Fibroblast of skin of scalp (primary cell): ENCODE results near the gene NHP2. TPM values are rescaled to one million over a fixed set of nuclear protein-coding genes. Genes with fewer than 3 reads are reported as not detected.
"Not testable (repeated sequence)": the region's sequence is repeated elsewhere in the genome, so short reads cannot be mapped to it uniquely, and the experiment has no call there.

Experiments
- DNase-seq: peaks from one replicate; pipeline ENCODE4 v3.0.0-alpha.2; 2013
- polyA plus RNA-seq, 2 experiments: library from polyadenylated mRNA; unstranded; fragments of 120-200 nt; gene quantifications; one replicate each; pipeline ENCODE4 v1.2.1, GENCODE V29; 2013; ENCODE audit not compliant: insufficient read length in 2 of 2

Gene NHP2
- polyA plus RNA-seq (2013, experiment 1 of 2; ENCODE audit: insufficient read length): 151 TPM
- polyA plus RNA-seq (2013, experiment 2 of 2; ENCODE audit: insufficient read length): 116 TPM

DNA sequence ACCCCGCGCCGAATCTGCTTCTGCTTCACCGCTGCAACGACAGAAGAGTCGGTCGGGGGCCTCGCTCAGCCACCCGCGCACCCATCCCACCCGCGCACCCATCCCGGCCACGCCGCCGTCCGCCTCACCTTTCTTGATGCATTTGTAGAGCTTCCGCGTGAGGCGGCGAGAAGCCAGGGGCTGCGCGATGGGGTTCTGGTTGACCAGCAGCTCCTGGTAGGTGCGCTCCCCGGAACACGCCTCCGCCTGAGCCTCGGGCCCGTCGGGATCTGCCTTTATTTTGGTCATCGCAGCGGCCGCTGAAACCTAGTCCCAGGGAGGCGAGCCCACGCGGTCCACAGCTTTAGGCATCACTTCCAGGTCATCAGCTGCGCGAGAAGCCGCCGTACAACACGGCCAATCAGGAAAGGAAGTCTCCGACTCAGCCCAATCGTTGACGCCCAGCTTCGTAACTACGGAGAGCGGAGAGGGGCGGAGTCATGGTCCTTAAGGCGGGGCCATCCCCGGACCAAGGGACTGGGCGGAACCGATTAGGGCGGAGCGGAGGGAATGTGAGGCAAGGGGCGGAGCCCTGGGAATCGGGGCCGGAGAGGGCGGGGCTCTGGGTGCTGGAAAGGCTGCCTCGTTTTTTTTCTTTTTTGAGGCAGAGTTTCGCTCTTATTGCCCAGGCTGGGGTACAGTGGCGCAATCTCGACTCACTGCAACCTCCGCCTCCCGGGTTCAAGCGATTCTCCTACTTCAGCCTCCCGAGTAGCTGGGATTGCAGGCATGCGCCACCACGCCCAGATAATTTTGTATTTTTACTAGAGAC, at the start of gene NHP2:
TSS of gene NHP2 (minus strand) at position 356 of the 811 bp plus-strand sequence. CDS start at position 288, 68 bp downstream.
- peak; percentile 99 for DNase-seq

DNA sequence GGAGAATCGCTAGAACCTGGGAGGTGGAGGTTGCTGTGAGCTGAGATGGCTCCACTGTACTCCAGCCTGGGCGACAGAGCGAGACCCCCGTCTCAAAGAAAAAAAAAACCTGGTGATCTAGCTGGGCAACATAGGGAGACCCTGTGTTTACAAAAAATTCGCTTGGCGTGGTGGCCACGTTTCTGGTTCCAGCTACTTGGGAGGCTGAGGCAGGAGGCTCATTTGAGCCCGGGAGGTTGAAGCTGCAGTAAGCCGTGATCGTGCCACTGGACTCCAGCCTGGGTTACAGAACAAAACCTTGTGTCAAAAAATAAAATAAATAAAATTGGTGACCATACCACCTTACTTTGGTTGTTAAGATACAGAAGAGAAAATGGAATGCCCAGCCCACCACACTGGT, 48.9 kb upstream of the NHP2 start:
- no peak for DNase-seq

DNA sequence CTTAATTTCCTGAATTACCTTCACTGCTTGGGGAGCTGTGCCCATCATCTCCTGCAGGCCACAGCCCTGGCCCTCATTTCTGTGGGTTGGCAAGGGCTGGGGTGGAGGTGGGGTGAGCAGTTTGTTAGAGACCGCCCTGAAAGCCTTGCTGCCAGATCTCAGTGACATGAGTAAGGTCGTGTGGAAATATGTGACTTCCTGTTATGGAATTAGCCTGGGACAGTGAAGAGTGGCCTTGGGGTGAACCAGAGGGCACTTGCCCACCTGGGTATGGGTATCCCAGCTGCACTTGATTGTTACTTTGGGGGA, 48.2 kb upstream of the NHP2 start:
- no peak for DNase-seq

DNA sequence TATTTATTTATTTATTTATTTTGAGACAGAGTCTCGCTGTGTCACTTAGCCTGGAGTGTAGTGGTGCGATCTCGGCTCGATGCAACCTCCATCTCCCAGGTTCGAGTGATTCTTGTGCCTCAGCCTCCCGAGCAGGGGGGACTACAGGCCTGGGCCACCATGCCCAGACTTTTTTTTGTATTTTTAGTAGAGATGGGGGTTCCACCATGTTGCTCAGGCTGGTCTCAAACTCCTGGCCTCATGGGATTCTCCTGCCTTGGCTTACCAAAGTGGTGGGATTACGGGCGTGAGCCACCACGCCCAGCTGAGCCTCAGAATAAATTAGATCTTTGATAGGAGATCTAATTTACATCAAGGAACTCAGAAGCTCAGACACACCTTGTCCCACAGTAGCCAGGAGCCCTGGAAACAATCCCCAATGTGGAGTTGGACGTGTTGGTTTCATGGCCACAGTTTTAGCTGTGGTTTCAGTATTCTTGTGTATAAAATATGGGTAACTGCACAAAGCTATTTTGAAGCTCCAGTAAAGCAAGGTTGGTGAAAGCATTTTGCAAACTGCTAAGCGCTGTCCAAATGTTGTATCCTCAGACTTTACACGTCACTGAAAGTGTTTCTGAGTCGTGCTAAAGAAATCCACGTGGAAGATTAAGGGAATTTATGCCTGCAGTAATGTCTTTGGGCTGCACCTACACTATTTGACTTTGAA, 47.7 kb upstream of the NHP2 start:
- no peak for DNase-seq

DNA sequence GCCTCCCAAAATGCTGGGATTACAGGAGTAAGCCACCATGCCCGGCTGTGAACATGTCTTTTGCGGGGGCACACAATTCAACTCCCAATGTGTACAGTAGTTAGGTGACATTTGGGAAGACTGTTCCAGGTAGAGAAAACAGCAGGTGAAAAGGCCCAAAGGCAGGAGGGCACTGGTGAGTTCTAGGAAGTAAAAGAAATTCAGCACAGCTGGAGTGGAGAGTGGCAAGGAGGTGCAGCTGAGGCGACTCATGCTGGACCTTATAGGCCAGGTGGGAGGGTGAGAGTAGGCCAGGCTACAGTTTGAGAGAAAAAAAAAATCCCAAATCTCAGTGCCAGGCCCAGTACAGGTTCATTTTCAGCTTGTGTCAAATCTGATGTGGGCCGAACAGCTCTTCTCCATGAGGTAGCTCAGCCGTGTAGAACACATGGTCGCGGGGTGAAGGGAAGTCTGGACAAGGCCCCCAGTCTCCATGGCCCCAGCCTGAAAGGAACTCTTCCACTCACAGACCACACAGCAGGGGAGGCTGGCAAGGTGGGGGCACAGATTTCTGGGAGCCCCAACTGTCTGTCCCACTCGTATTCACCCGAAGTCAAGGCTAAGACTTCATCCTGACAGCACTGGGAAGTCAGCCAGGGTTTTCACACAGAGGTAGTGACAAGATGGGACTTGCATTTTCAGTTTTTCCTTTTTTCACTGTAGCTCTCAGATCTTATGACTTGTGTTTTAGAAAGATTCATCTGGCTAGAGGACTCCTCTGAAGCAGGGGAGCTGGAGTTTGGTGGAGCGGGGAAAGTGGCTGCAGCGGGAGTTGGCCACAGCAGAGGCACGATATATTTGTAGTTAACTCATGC, 46.1 kb upstream of the NHP2 start:
- DNase-seq: no peak

DNA sequence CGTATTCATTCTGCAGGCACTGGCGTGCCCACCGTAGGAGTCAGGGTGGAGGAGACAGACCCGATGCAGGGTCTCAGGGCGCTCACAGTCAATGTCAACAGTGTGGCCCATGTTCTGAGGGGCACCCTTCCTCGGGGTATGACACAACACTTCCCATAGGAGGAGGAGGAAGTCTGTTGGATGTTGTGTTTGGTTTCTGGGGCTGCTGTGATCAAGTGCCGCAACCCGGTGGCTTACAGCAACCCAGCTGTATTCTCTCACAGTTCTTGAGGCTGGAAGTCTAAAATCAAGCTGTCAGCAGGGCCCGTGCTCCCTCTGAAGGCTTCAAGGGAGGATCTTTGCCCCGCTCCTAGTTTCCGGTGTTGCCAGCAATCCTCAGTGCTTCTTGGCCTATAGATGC, 45.0 kb upstream of the NHP2 start:
- DNase-seq: no peak

DNA sequence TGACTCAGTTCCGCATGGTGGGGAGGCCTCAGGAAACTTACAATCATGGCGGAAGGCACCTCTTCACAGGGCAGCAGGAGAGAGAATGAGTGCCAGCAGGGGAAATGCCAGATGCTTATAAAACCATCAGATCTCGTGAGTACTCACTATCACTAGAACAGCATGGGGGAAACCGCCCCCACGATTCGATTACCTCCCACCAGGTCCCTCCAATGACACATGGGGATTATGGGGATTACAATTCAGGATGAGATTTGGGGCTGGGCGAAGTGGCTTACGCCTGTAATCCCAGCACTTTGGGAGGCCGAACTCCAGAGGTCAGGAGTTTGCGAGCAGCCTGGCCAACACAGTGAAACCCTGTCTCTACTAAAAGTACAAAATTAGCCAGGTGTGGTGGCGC, 44.5 kb upstream of the NHP2 start:
- not testable (repeated sequence) for DNase-seq

DNA sequence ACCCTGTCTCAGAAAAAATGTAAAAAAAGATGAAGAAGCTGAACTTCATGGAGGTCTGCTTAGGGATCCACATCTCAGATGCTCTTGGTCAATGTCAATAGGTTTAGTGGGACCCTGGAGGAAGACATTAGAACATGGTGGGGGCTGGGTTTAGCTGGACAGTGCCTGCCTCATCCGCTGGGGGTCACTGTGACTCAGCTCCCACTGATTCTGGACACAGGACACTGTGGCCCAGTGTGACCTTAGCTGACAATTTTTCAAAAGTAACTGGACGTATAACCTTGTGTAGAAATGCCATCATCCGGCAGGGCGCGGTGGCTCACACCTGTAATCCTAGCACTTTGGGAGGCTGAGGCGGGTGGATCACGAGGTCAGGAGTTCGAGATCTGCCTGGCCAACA, 43.3 kb upstream of the NHP2 start:
- DNase-seq: no peak

DNA sequence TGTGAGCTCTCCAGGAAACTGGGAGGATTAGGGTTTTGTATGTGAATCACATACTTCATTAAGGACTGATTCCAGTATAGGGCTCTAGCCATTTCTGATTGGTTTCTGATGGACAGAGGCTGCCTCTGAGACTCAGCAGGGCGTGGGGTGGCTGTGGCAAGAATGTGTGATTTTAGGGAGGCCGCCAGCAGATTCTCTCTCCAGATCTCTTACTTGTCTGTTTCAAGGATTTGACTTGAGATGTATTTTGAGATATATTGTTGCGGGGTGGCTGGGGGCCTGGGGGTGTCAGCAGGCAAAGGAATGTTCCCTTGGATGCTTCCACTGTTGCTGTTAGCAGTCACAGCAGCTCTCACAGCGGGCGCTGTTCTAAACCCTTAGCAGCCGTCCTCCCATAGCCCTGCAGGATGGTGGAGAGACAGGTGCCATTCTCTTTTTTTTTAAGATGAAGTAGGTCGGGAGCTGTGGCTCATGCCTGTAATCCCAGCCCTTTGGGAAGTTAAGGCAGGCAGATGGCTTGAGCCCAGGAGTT, 42.7 kb upstream of the NHP2 start:
- DNase-seq: peak; percentile 42

DNA sequence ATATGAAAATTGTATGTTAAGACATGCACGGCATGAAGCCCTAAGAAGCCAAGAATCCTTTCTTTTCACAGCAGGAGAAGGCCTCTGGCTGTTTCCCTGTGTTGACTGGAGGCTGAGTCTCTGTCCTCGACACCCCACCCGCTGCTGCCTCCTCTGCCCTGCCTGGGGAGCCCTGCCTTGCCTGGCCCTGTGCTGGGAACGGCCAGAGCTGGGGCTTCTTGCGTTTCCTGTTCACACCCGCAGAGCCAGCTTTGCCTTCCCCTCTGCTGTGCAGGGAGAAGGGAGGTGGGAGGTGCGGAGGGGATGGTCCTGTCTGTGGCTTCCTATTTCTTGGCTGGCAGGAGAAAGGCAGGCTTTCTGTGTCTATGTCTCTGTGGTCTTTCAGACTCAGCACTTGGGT, 40.3 kb upstream of the NHP2 start:
- DNase-seq: no peak

DNA sequence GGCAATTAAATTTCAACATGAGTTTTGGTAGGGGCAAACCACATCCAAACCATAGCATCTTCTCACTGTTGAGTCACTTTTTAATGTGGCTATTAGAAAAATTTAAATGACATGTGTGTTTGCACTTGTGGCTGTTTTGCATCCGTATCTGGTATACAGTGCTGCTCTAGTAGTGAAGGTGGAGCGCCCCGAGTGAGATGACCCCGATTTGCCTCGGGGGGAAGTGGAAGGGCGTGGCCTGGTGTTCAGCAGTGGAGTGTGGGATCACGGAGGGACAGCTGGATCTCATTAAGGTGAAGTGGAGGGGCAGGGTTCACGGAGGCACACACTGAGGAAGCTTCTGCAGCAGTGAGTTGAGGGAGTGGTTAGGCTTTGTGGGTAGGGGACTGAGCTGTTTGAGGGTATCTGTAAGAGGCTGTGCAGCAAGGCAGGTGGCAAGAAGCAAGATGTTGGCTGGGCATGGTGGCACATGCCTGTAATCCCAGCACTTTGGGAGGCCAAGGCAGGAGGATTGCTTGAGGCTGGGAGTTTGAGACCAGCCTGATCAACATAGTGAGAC, 39.6 kb upstream of the NHP2 start:
- DNase-seq: no peak

DNA sequence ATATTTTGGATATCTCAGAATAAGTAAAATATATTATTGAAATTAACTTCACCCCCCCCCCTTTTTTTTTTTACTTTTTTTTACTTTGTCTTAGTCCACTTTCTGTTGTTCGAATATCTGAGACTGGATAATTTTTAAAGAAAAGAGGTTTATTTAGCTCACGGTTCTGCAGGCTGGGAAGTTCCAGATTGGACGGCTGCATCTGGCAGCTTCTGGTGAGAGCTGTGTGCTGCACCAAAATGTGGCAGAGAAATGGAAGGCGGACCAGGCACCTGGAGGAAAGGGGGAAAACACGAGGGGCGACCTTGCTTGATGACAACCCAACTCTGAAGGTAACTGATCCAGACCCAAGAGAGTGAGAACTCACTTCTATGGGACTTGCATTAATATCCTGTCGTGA, 39.1 kb upstream of the NHP2 start:
- DNase-seq: no peak

DNA sequence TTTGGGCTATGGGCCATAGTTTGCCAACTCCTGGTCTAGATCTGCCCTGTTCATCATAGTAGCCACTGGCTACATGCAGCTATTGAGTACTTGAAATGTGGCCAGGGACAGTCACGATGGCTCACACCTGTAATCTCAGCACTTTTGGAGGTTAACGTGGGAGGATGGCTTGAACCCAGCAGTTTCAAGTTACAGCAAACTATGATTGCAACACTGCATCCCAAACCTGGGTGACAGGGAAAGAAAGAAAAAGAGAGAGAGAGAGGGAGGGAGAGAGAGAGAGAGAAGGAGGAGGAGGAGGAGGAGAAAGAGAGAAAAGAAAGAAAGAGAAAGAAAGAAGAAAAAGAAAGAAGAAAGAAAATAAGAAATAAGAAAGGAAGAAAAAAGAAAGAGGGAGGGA, 38.6 kb upstream of the NHP2 start:
- no peak for DNase-seq

DNA sequence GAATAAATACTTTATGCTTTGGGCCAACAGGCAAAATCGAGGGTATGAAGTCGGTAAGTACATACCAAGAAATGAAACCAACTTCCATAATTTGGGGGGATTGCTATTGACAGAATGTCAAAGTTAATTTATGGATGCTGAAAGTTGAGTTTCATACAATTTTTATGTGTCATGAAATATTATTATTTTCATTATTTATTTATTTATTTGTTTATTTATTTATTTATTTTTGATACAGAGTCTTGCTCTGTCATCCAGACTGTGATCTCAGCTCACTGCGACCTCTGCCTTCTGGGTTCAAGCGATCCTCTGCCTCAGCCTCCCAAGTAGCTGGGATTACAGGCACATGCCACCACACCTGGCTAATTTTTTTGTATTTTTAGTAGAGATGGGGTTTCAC, 38.0 kb upstream of the NHP2 start:
- DNase-seq: no peak

DNA sequence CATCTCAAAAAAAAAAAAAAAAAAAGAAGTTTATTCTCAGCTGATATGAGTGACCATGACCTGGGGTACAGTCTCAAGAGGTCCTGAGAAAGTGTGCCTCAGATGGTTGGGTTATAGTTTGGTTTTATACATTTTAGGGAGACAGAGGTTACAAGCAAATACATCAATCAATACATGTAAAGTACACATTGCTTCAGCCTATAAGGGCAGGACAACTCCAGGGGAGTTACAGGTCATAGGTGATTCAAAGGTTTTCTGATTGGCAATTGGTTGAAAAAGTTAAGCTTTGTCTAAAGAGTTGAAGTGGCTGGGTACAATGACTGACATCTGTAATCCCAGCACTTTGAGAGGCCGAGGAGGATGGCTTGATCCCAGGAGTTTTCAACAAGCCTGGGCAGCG, 35.7 kb upstream of the NHP2 start:
- no peak for DNase-seq

DNA sequence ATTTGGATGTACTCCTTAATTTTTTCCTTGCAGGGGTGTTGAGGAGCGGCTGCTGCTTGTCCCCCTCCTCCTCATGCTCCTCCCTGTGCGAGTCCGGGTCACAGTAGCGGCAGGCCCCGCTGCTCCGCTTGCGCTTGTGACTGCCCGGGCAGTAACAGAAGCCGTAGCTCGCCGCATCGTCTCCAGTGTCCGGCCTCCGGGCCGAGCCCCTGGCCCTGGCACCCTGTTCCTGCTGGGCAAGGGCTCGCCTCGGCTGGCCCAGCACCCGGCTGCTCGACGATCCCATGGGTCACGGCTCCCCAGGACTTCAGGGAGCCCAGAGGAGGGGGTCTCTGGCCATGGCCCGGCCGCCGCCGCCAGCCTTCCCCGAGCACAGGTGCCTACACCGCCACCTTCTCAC, 33.3 kb upstream of the NHP2 start, which contains the start of gene GMCL2:
TSS of gene GMCL2 (minus strand) at position 358 of the 400 bp plus-strand sequence. CDS start at position 286, 72 bp downstream.
- no peak for DNase-seq

DNA sequence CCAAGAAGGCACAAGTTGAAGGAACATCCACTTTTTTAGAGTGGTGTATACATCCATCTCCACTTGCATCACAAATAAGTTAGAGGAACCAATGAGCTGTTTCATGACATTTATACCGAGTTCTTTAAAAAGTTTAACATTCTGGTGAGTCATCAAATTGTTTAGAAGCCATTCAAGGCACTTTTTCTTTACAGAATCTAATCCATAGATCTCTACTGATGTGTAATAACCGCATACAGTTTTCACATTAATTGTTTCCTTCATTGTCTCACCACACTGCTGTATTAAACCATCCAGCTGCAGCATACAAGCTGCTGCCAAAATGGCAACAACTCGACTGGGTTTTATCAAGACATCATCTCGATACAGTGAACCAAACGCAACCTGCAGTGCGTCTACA, 32.7 kb upstream of the NHP2 start:
- peak; percentile 38 for DNase-seq

DNA sequence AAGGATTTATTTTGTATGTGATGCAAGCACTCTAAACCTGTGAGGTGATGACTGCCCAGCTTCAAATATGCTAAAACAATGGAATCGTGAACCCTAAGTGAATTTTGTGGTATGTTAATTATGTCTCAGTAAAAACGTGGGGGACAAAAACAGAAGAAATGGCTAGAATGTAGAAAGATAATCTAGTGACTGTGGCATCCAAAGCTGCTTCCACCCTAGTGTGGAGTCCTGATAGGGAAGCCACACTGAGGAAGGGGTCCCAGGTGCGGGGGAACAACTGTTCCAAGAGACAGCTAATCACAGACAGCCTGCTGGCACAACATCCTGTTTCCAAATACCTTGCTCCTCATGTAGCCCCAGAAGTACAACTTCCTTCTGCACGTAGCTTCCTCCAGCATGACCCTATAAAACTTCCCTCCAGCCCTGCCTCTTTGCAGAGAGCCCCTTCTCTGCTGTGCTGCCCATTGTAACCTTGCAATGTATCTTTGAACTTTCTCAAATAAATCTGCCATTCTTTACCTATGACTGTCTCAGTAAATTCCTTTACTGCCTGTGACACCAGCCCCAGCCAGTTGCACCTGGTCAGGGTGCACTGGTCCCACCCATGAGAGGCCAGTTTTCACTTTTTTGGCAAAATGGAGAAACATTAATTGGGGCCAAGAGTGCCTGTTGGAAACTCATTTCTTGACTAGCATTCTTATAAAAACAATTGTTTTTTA, 28.6 kb upstream of the NHP2 start:
- no peak for DNase-seq

DNA sequence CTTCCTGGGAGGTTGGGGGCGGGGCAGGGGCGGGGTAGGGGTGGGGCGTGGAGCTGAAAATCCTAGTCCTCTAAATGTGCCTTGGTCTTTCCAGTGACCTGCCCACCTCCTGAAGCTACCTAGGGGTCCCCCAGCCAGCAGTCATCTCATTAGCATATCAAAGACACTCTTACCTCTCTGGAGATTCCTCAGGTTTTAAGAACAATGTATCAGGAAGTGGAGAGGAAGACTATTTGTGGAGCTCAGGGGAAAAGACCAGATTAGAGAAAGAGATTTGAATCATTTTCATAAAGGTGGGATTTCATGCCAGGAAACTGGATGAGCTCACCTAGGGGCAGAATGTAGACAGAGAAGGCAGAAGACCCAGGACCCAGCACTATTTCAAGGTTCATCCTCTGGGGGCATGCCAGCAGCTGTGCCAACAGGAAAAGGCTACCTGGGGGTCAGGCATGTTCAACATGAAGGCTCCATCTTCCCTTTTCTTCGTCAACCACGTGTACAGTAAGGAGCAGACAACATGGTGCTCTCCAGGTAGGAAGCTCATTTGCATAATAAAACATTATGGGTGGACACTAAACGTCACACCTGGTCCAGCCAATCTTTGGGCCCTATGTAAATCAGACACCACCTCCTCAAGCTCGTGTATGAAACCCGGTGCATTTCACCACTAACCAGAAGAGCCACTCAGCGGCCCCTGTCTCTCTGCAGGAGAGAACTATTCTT, 26.6 kb upstream of the NHP2 start:
- no peak for DNase-seq

DNA sequence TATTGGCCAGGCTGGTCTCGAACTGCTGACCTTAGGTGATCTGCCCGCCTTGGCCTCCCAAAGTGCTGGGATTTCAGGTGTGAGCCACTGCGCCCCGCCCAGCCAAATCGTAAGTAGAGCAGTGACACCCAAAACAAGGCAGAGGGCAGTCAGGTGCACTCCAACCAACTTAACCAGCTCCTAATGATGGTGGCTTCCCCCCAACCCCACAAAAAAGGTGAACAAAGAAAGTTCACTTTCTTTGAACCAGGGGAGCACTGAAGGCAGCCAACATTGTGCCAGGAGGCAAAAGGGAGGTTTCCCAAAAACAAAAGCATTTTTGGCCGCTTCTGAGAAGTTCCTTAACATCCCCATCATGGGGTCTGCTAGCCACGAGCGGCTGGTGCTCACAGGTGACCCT, 23.9 kb upstream of the NHP2 start:
- no peak for DNase-seq

DNA sequence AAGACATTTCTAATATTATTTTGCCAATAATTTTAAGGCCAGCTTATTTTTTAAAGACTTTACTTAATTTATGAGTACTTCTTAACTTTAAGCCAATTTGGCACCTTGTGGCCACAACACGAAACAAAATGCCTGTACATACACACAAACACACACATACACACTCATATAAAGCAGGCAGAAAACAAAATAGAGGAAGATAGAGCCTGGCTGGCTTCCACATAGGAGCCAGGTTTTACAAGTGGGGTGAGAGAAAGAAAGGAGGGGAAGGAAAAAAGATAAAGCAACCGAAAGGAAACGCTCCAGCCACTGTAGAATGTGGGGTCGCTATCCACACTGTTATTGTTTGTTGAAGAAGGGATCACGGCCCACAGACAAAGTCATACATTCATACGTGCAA, 23.1 kb upstream of the NHP2 start:
- DNase-seq: no peak
